GM11168 (cell line): ENCODE results near the gene CCDC187.

Source experiments
- in situ Hi-C: fragments of 300-500 bp; cut with MboI; formaldehyde crosslinking; loops from one replicate; pipeline ENCODE4 v1.12.0; 2022; ENCODE audit warnings: low sequenced_read_pairs; ENCODE audit not compliant: unreplicated experiment

The CCDC187 gene

GRCh38 chr9:136340356-136341041 lies 36.6 kb upstream of the CCDC187 start:
- in situ Hi-C loops, result no loop called here

DNA sequence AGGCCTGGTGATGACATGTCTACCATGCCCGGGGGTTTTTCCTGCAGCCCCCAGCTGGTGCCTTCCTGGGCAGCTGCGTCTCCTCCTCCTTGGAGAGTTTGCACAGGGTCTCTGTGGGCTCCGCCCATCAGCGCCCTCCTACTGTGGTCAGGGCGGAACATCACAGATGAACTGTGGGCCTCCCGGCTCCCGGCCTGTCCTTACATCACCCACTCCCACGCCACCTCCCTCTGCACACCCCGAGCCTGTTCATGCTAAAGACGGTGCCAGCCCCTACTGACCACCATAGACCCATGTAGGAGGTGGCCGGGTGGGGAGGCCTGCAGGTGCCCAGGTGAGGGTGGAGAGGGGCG lies 36.0 kb upstream of the CCDC187 start:
- in situ Hi-C loops, result no loop called here

DNA sequence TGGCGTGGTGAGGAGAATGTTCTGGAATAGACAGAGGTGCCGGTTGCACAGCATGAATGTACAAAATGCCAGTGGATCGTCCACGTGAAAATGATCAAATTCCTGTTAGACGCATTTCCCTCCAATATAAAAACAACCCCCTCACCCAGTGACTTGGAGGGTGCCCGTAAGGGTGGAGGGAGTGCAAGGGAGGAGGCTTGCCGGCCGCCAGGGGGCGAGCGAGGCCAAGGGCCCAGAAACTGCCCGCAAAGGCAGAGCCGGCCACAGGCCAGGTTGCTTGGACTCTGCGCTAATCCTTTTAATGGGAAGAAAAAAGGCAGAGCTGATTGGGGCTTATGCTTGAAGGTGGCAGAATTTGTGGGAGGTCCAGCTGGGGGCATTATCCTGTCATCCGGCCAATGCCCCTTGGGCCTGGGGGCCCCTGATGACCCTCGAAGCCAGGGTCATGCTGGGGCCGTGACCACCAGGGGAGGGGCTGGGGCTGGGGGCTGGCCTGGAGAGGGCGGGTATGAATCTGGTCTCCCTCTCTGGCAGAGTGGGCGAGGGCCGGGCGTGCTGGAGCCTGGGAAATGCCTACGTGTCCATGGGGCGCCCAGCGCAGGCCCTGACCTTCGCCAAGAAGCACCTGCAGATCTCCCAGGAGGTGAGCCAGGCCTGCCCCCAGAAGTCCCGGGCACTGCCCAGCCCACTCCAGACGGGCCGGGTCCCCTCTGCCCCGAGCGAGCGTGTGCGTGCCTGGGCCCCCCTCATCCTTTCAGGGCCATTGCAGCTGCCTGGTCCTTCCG lies 35.5 kb upstream of the CCDC187 start:
- in situ Hi-C loops, result no loop called here

GRCh38 chr9:136338511-136338910 lies 34.6 kb upstream of the CCDC187 start:
- in situ Hi-C loops, result no loop called here

DNA sequence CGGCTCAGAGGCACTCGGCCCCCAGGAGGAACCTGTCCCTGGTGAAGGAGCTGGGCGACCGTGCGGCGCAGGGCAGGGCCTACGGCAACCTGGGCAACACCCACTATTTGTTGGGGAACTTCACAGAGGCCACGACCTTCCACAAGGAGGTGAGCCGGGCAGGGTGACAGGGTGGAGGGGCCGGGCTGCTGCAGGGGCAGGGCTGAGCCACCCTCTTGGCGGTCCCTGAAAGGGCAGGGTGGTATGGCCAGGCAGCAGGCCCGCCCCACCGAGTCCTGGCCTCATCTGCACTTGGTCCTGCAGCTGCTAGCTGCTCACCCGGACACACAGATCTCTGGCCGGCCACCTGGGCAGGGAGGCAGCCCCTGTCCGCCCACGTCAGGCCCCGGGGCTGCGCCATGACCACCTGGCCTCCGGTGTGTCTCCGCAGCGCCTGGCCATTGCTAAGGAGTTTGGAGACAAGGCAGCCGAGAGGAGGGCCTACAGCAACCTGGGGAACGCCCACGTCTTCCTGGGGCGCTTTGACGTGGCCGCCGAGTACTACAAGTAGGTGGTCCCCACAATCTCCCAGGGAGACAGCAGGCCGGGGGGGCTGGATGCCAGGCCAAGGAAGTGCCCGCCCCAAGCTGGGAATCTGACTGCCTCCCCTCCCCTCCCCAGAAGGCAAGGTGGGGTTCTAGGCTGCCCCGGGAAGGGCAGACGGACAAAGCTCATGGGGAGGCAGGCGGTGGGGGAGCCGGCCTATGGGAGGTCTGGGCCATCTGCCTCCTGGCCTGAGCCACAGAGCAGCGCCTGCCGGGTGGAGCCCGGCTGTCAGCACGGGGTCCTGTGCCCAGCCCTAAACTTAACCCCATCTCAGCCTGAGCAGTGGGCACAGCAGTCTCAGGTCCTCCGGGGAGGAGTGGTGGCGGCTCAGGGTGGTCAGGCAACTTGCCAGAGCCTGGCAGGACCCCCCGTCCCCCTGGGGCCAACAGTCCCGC lies 33.8 kb upstream of the CCDC187 start:
- in situ Hi-C loops, result no loop called here

DNA sequence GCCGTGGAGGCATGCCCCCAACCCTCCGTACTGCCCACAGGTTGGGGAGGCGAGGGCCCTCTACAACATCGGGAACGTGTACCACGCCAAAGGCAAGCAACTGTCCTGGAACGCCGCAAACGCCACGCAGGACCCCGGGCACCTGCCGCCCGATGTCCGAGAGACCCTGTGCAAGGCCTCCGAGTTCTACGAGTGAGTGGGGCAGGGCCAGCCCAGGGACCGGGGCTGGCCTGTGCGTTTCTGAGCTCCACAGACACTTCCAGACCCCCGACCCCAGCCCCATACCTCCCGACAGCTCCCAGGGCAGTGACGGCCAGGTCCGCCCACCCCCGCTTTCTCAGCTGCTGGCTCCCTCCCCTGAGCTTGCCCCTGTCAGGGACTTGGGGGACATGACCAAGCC lies 33.0 kb upstream of the CCDC187 start:
- in situ Hi-C loops, result no loop called here

- in situ Hi-C loops, result no loop called here
These were observed 32.4 kb upstream of the CCDC187 start for GRCh38 chr9:136336156-136336870.

DNA sequence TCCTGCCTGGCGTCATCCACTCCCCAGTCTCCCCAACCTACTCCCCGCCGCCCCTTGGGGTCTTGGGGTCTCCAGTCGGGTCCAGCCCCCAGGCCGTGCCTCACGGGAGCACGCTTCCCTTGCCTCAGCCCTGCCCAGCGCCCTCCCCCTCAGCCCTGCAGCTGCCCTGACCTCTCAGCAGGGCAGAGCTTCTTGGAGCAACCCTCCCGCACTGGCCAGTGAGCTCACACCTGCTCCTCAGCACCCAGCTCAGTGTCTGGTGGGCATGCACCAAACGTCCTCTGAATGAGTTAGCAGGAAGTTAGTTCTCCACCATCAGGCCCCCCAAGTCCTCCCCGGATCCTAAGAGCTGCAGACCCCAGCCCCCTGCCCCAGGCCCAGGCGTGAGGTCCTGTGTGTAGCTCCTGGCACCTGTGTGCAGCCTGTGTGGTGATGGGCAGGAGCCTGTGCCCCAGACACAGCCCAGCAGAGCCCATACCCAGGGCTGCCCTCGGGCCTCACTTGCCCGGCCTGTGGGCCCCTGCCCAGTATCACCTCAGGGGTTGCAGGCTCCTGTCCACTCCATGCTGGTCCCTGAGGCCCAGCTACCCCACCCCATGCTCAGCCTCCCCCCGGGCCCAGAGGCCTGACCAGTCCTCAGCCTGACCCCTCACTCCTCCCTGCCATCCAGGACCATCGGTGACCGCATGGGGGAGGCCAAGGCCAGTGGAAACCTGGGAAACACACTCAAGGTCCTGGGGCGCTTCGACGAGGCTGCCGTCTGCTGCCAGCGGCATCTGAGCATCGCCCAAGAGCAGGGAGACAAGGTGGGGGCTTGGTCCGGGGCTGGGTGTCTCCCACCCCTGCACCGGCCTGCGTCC lies 31.6 kb upstream of the CCDC187 start:
- in situ Hi-C loops, result no loop called here

DNA sequence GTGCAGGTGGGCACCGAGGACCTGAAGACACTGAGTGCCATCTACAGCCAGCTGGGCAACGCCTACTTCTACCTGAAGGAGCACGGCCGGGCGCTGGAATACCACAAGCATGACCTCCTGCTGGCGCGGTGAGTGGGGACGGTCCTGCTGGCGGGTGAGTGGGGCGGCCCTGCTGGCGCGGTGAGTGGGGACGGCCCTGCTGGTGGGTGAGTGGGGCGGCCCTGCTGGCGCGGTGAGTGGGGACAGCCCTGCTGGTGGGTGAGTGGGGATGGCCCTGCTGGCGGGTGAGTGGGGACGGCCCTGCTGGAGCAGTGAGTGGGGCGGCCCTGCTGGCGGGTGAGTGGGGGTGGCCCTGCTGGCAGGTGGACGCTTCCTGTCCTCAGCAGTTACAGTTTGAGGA lies 30.6 kb upstream of the CCDC187 start:
- in situ Hi-C loops, result no loop called here

DNA sequence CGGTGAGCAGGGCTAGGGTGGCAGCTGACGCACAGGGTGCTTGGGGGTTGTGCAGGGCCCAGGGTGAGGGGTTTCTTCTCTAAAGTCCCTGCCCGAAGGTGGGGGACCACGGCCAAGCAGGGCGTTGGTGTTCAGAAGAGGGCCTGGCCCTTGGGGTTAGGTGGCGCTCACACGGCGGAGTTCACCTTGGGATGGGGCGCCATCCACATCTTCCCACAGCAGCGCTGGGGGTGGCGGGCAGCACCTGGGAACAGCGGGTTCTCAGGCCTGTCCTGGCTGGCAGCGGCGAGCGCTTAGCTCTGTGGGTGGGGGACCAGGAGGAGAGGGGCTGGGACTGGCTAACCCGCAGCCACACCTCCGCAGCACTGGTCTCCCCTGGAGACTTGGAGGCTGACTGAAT lies 29.6 kb upstream of the CCDC187 start:
- in situ Hi-C loops, result no loop called here

DNA sequence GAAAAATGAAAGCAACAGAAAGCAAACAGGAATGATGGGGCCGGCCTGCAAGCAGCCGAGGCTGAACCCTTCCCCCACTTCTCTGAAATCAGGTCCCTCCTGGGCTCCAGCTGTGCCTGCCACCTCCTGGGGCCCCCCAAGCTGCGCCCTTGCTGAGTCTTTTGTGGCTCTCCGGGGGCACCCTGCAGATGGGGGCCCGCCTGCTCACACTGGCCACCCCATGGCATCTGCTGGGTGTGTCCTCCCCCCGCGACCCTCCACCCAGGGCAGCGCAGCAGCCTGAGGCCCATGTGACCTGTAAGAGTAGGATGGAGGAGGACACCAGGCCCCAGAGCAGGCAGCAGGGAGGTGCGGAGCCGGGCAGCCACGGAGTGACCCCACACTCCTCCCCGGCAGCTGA lies 29.2 kb upstream of the CCDC187 start:
- in situ Hi-C loops, result no loop called here

DNA sequence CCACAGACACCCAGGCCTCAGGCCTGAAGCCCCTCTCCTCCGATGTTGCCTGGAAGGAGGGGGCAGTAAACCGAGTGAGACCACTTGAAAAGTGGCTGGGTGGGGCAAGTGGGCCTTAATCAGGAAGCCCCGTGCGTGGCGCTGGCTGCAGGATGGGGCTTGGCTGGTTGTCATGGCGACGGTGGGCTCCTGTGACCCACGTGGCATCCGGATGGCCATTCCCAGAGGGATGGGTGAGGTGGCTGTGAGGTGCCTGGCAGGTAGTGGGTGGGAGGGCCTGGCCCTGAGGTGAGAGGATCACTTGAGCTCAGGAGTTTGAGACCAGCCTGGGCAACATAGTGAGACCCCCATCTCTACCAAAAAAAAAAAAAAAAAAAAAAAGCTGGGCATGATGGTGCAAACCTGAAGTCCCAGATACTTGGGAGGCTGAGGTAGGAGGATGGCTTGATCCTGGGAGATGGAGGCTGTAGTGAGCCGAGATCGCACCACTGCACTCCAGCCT lies 28.6 kb upstream of the CCDC187 start:
- in situ Hi-C loops, result no loop called here

GRCh38 chr9:136331556-136332481 lies 27.9 kb upstream of the CCDC187 start:
- in situ Hi-C loops, result no loop called here

DNA sequence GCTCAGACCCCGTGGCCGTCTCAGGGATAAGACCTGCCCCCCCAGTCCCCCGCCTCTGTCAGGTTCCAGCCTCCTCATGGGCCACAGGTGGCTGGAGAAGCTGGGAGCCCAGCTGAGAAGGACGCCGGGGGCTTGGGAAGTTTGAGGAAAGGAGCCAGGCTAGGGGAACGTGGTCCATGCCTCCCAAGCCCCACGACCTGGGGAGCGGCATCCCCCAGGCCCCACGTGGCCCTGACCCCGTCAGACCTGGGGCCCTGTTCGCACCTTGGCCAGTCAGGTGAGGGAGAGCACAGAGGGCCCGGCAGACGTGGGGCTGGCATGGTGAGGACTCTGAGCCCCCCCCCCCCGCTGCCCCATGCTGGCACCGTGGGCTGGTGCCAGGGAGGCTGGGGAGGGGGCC lies 27.1 kb upstream of the CCDC187 start:
- in situ Hi-C loops, result no loop called here

DNA sequence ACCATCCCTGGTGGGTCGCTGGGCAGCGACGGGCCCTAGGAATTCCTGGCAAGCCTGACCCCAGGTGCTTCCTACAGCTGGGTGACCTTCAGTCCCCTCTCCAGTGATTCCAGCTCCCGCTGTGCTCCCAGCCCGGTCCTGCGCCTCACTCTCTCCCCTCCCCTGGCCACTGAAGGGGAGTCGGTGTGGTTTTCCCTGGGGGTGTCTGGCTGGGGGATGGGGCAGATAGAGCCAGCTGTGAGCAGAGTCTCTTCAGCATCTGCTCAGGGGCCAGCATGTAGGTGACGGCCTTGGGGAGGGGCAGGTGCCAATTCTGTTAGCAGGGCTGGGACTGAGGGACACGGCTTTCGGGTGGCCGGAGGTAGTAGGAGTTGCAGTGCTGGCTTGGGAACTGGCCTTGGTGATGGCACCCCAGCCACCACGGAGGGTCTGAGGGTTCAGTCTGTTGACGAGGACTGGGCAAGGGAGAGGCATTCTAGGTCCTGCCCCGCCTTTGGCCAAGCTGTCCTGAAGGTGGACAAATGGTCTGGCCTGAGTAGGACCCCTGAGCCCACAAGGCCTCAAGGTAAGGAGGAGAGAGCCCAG lies 26.6 kb upstream of the CCDC187 start:
- in situ Hi-C loops, result no loop called here

DNA sequence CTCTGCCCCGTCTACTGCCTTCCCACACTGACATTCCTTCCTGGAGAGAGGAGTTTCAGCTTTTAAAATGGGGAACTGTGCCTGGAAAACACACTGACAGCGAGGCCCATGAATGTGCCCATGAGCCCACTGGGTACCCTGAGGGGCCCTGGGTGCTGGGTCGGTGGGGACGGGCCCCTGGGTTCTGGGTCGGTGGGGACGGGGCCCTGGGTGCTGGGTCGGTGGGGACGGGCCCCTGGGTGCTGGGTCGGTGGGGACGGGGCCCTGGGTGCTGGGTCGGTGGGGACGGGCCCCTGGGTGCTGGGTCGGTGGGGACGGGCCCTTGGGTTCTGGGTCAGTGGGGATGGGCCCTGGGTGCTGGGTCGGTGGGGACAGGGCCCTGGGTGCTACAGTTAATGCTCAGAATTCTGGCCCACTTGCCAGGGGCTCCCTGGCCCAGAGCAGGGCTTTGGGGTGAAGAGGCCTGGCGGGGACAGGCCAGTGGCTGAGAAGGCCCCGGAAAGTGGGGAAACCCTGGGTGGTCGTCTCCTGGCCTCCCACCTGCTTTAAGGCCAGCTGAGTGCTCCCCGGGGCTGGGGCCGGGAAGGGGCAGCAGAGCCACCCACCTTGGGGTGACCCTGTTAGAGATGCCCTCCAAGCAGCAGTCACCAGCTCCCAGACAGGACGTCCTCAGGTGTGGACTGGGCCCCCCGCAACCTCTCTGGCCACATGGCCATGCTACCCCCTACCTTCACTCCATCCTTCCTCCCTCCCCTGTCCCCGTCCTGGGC lies 25.9 kb upstream of the CCDC187 start:
- in situ Hi-C loops, result no loop called here

- in situ Hi-C loops, result no loop called here
These were observed 25.3 kb upstream of the CCDC187 start for GRCh38 chr9:136329211-136329627.
